ENCODE results near the gene SYNE1.

The SYNE1 gene

GRCh38 chr6:152314483-152314832, 322.7 kb downstream of the SYNE1 start:
- DNase-seq (ENCODE audit: low read depth in 2 of 2): no peak

GRCh38 chr6:152313542-152314482, 323.4 kb downstream of the SYNE1 start:
- DNase-seq (ENCODE audit: low read depth in 2 of 2): no peak

- no peak for DNase-seq (ENCODE audit: low read depth in 2 of 2)
Observed at GRCh38 chr6:152312434-152312833, 324.7 kb downstream of the SYNE1 start.

DNA sequence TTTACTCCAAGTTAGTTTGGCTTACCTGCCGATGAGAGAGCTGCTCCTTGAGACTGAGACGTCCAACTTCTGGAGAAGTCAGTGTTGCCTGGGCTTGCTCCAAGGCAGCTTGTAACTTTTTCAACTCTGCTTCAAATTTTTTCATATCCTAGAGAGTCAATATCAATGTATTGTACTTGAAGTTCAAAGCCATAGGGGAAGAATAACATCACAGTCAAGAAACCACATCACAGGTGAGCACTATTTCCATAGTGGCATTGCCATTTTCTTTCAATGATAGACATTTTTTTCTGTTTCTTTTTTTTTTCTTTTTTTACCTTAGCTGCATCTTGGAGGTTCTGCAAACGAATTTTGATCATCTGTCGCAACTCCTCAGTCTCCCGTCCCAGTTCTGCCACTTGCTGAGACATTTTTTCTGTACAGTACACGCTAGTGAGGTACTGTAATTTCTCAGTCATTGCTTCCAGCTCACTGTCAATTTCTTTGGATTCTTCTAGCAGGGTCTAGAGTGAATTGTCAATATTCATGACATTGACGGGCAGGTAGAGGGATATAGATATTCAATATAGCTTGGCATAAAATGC, 326.7 kb downstream of the SYNE1 start:
- no peak for DNase-seq (ENCODE audit: low read depth in 2 of 2)

GRCh38 chr6:152309648-152310047, 327.5 kb downstream of the SYNE1 start:
- peak; percentile 37 to 55 for DNase-seq (ENCODE audit: low read depth in 2 of 2)

DNA sequence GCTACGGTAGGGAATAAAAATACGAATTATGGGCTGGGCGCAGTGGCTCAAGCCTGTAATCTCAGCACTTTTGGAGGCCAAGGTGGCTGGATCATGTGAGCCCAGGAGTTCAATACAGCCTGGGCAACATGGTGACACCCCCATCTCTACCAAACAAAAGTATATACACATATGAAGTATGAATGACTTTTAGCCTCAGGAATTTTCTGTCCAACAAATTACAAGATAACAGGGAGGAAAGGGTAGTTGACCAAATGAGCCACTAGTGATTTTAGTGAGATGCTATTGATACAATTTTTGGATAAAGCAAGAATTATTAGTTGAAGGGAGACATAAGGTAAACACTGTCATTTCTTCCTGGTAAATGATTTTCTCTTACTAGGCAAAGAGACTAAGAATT, 328.2 kb downstream of the SYNE1 start:
- DNase-seq (ENCODE audit: low read depth in 2 of 2): no peak

DNA sequence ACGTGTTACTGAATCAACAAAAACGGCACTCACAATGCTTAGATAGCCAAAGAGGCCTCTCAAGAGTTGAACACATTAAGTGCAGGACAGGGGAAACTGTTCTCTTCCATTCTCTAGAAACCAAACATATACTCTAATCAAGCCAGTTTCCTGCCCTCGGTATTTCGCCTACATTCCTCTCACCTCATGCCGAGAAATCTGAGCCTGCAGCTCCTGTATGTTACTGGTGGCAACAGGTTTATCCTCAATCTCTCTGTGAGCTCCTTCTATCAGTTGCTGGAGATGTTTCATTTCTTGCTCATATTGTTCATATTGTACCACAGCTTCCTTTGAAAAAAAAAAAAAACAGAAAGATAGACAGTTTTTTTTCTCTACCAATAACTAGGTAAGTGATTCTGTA, 328.9 kb downstream of the SYNE1 start:
- DNase-seq (ENCODE audit: low read depth in 2 of 2): no peak

GRCh38 chr6:152305672-152306071, 331.5 kb downstream of the SYNE1 start:
- no peak for DNase-seq (ENCODE audit: low read depth in 2 of 2)

- DNase-seq (ENCODE audit: low read depth in 2 of 2): peak; percentile 81 to 84
Observed at GRCh38 chr6:152301765-152302568, 335.2 kb downstream of the SYNE1 start.

- DNase-seq (ENCODE audit: low read depth in 2 of 2): no peak
Observed at GRCh38 chr6:152301021-152301764, 336.0 kb downstream of the SYNE1 start.

GRCh38 chr6:152300517-152300916, 336.6 kb downstream of the SYNE1 start:
- no peak for DNase-seq (ENCODE audit: low read depth in 2 of 2)

- DNase-seq (ENCODE audit: low read depth in 2 of 2): no peak
Observed at GRCh38 chr6:152298848-152299735, 338.1 kb downstream of the SYNE1 start.

GRCh38 chr6:152298055-152298647, 339.0 kb downstream of the SYNE1 start:
- no peak for DNase-seq (ENCODE audit: low read depth in 2 of 2)

GRCh38 chr6:152296648-152297376, 340.4 kb downstream of the SYNE1 start:
- no peak for DNase-seq (ENCODE audit: low read depth in 2 of 2)

DNA sequence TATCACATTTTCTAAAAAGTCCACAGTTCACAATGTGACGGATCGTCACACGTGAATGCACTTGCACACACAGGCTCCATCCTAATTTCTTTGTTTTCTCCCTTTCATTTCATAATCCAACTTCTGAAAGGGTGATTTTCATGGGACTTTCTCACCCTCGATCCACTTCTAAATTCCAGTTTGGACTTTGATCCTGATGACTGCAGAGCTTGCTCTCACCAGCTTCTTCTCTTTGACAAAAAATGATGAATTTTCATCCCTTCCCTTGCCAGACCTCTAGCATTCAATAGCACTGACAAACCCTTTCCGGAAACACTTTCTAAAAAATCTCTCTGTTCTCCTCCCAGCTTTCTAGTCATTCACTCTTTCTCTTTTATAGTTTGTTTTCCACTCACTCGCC, 341.2 kb downstream of the SYNE1 start:
- no peak for DNase-seq (ENCODE audit: low read depth in 2 of 2)

GRCh38 chr6:152295346-152295745, 341.8 kb downstream of the SYNE1 start:
- no peak for DNase-seq (ENCODE audit: low read depth in 2 of 2)

- no peak for DNase-seq (ENCODE audit: low read depth in 2 of 2)
Observed at GRCh38 chr6:152293404-152293803, 343.8 kb downstream of the SYNE1 start.

DNA sequence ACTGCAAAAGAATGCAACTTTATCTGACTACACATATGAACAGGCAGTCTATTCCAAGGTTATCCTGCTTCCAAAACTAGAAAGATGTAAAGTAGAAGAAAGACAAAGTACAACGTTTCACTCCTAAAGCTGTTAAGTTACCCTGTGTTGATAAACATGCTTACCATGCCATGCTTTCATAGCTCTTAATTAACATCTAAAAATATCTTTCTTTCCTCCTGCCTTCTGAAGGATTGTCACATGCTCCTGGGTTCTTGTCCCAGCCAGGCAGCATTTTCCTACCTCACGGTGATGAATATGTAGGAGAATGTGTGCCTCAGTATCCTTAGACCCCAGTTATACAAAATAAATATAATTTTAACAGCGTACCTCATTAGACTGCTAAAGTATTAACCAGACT, 344.6 kb downstream of the SYNE1 start:
- DNase-seq (ENCODE audit: low read depth in 2 of 2): no peak

DNA sequence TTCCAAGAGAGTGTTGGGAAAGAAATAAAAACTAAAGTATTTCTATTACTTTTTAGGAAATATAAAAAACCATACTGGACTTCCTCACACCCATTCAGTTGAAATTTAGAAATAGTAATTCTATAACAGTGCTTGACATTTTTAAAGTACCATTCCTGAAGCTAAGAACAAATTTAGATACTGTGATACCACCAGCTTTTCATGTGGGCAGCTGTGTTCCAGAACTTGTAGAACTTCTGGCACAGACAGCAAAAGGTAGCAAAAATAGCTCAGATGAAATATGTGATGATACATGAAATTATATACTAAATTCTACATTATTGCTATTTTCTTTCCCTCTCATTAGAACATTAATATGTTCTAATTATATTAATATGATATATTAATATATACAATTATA, 346.5 kb downstream of the SYNE1 start:
- no peak for DNase-seq (ENCODE audit: low read depth in 2 of 2)
